GM13977 (cell line): ENCODE measurements around the gene MARCKS.

Source experiments
- DNase-seq: peaks from one replicate; pipeline ENCODE4 v3.0.0; 2012; ENCODE audit warnings: low spot score
- in situ Hi-C: fragments of 300-500 bp; cut with MboI; formaldehyde crosslinking; loops from one replicate; pipeline ENCODE4 v1.12.0; 2022; ENCODE audit warnings: low sequenced_read_pairs, low pct_unique_long_range_greater_than_20kb, mixed read lengths, inconsistent platforms; ENCODE audit not compliant: unreplicated experiment
- TF ChIP-seq, protein P1 (sequence below): IDR thresholded peaks from 2 replicates; pipeline ENCODE4 v1.5.1; 2012; ENCODE audit warnings: mild to moderate bottlenecking, control low read depth; ENCODE audit not compliant: insufficient read depth; ENCODE audit errors: extremely low read depth, missing control alignments

Gene MARCKS

GRCh38 chr6:113862112-113862511 is 5.0 kb downstream of the MARCKS start:
- DNase-seq = no peak
- TF ChIP-seq, protein P1, sequence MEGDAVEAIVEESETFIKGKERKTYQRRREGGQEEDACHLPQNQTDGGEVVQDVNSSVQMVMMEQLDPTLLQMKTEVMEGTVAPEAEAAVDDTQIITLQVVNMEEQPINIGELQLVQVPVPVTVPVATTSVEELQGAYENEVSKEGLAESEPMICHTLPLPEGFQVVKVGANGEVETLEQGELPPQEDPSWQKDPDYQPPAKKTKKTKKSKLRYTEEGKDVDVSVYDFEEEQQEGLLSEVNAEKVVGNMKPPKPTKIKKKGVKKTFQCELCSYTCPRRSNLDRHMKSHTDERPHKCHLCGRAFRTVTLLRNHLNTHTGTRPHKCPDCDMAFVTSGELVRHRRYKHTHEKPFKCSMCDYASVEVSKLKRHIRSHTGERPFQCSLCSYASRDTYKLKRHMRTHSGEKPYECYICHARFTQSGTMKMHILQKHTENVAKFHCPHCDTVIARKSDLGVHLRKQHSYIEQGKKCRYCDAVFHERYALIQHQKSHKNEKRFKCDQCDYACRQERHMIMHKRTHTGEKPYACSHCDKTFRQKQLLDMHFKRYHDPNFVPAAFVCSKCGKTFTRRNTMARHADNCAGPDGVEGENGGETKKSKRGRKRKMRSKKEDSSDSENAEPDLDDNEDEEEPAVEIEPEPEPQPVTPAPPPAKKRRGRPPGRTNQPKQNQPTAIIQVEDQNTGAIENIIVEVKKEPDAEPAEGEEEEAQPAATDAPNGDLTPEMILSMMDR = no peak
- in situ Hi-C loops = loop anchor here (10.0 kb wide), 1 partner anchor 557 kb away; no protein-coding TSS in a partner anchor

DNA sequence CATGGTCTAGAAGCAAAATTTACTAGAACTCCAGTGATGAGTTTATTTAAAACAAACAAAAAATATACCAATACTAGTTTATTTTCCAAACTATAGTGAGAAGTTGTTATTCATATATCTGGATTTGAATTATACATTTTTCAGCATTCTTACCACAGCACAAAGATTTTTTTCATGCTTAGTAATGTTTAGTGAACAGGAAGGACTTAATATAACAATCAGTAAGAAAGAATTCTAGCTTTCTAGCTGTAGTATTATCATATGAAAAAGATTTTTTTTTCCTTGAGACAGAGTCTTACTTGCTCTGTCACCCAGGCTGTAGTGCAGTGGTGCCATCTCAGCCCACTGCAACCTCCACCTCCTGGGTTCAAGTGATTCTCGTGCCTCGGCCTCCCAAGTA is 13.8 kb downstream of the MARCKS start:
- in situ Hi-C loops = no loop called here
- no peak for DNase-seq
- TF ChIP-seq, protein P1 = no peak

- in situ Hi-C loops = no loop called here
- TF ChIP-seq, protein P1 = no peak
- DNase-seq = no peak
These were observed 14.8 kb downstream of the MARCKS start for GRCh38 chr6:113871975-113872374.

GRCh38 chr6:113873043-113873667 is 16.0 kb downstream of the MARCKS start:
- in situ Hi-C loops = no loop called here
- DNase-seq = no peak
- TF ChIP-seq, protein P1 = no peak

- TF ChIP-seq, protein P1 = no peak
- DNase-seq = no peak
- in situ Hi-C loops = no loop called here
These were observed 18.3 kb downstream of the MARCKS start for GRCh38 chr6:113875470-113875869.

DNA sequence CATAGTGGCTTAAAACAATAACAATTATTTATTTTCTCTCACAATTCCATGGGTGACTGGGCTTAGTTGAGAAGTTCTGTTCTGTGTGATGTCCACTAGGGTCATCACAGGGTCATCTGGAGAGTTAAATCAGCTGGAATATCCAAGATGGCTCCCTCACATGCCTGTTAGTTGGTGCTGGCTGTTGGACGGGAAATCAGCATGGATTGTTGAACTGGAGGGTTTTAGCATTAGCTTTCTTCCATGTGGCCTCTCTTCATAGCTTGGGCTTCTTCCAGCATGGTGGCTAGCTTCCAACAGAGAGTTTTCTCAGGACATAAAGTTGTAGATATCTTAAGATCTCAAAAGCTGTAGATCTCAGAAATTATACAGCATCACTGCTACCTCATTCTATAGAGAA is 19.6 kb downstream of the MARCKS start:
- in situ Hi-C loops = no loop called here
- no peak for DNase-seq
- TF ChIP-seq, protein P1 = peak; percentile 6
